MM.1S (cell line): ENCODE data around the gene ICA1L.

ENCODE experiments used
- CTCF ChIP-seq: fragments of 300-600 bp; sonication (generic); IDR thresholded peaks from 2 replicates; pipeline ENCODE4 v1.5.1; 2016; ENCODE audit warnings: antibody characterized with exemption, low read length, mixed read lengths
- EZH2phosphoT487 ChIP-seq: fragments of 300-600 bp; sonication (generic); IDR thresholded peaks from 2 replicates; pipeline ENCODE4 v1.6.1; 2018; ENCODE audit warnings: antibody characterized with exemption, low read length

DNA sequence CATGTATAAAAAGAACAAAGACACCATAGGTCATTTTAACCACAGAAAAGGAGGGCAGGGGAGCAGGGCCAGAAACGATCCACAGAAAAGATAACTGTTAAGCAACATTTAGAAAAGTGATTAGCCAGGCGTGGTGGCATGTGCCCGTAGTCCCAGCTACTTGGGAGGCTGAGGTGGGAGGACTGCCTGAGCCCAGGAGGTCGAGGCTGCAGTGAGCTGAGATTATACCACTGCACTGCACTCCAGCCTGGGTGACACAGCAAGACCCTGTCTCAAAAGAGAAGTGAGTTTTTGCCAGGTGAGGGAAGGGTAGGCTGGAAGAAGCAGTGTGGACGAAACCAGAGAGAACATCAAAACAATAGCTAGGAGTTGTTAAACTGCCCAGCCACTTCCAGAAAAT is 36.6 kb upstream of the ICA1L start:
- TF ChIP-seq CTCF (no peak), EZH2phosphoT487 (no peak)
